Activated T-cell treated with anti-CD3 and anti-CD28 coated beads, Interleukin-2, amount 50 U/mL, for 48 hours (primary cell): Measurements from ENCODE around the gene APBB2.

ENCODE experiments used
- DNase-seq, 2 experiments: peaks; one replicate each; pipeline ENCODE4 v3.0.0-alpha.2; 2020

The APBB2 gene

DNA sequence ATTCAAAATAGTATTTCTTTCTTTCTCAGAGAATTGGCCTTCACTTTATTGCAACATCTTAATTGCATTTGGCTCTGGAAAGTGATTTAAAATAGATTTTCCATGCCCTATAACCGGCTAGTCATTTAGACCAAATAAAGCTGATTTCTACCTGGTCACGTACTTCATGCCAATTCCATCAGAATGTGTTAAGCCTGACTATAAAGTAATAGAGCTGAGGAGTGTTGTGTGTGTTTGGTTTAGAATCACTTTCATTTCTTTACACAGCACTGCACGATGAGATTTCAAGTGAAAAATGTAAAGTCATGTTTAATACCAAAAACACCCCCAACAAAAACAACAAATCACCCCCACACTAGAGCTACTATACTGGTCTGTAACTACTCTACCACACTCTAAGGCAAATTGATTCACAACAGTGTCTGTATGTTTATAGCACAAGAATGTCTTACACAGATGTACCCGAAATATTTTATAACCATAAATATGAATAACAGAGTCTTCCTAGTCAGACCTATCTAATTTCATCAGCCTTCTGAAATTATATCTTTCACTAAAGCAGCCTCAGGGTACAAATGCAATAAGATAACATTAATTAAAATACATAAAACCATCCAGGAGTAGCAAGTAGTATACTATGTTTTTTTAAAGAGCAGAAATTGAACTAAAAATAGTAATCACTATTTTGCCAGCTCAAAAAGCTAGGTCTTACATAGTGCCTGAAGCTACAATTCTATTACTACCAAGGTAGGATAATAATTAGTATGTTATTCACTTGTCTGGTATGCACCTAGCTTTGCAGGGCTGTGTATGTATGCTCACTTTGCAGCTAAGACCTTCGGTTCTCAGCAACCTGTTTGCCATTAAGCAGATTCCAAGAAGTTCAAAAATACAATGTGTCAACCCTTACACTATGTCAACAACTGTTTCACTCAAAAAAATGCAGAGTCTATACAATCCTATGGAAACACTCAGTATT lies 28.4 kb downstream of the APBB2 start:
- no peak for DNase-seq

DNA sequence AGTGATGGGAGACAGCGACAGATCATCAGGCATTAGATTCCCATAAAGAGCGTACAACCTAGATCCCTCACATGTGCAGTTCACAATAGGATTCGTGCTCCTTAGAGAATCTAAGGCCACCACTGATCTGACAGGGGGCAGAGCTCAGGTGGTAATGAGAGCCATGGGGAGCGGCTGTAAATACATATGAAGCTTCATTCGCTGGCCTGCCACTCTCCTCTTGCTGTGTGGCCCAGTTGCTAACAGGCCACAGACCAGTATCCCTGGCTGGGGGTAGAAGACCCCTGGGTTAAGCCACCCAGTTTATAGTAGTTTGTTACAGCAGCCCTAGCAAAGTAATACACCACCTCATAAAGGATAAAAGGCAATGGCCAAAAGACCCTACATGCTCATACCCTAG lies 30.3 kb downstream of the APBB2 start:
- no peak for DNase-seq

DNA sequence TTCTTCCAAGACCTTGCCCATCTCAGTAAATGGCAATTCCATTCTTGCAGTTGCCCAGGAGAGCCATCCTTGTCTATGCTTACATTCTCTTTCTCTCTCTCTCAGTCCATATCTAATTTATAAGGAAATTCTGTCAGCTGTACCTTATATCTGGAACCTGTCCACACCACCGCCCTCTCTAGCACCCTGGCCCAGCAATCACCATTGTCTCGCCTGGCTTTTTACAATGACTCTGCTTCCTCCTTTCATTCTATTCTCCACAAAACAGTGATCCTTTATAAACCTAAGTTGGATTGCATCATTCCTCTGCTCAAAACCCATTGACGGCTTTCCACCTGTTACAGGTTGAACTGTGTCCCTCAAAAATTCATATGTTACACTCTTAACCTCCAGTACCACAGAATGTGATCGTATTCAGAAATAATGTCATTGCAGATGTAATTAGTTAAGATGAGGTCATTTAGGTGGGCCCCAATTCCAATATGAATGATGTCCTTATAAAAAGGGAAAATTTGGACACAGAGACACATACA lies 31.3 kb downstream of the APBB2 start:
- DNase-seq: no peak

DNA sequence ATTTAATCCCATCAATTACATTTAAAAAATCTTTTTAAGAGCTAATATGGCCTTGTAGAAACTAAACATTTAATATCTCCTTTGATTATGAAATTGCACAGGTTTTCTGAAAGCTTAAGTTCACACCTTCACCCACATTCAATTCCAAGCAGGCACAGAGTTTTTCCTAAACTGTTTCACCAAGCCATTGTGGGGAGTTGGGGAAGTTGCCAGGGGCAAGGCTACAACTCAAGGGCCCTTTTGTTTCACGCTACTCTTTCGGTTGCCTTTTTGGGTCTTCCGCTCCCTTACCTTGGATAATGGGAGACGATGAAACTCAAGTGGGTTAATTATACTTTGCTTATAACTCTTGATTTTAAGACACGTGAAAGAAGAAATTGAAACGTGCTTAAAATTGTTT lies 33.3 kb downstream of the APBB2 start:
- DNase-seq: no peak

DNA sequence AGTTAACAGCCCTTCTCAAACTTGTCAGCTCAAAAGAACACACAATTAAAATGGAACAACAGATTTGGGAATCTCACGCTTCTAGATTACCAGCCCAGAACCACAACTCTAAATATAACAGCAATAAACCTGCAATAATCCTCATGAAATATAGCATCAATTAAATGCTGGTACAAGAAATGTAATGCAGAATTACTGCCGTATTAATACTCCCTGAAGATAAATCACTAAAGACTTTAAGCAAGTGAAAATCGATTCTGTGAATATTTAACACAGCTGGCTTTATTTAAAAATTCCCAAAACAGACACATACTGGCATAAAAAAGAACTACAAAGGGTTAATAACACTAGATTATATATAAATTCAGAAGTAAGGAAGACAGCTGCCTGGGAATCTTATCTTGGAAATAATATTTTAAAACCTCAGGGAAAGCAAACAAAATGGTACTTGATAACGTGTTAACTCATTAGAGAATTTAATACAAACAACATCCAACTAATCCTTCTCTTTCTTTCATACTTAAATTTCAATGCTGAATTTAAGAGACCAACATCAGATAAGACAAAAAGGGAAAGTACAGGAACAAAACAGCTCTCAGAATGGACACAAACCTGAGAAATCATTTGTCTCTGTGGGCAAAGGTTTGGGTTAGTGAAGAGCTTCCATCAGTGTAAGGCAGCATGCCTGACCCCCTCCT lies 34.7 kb downstream of the APBB2 start:
- DNase-seq: no peak

DNA sequence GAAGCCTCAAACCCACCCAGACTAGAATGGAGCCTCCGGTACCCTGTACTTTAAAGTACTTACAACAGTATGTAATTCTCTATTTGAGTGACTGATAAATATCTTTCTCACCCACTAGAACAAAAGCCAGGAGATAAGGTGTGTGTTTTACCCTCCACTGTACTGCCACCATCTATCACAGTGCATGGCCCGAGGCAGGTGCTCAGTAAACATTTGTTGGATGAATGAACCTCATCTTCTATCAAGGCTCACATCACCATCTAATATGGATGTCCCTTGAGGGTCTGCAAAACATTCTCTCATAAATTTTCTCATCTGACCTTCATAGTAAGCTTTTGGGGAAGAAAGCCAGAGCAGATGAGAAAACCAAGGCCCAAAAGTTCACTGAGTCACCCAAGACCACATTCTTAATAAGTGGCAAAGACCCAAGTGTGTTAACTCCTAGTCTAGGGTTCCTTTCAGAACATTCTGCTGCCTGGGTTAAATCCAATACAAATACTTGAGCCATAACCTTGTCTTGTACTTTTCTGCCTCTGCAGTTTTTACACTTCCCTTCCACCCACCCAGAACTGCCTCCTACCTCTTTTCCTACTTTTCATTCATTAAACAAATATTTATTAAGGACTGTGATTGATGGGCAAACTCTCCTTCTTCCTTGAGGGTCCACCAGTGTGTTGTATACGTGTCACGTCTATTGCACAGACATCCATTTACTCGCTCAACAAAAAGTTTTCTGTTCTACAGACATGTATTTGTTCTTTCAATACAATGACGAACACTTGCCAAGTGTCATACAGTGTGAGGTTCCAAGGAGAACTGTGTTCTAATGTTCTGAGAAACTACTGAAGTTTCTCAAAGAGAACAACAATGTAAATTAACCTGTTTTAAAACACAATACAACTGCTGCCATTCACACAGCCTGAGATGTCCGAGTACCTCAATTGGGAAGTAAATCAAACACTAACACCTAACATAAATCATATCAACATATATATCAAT lies 35.7 kb downstream of the APBB2 start:
- no peak for DNase-seq

DNA sequence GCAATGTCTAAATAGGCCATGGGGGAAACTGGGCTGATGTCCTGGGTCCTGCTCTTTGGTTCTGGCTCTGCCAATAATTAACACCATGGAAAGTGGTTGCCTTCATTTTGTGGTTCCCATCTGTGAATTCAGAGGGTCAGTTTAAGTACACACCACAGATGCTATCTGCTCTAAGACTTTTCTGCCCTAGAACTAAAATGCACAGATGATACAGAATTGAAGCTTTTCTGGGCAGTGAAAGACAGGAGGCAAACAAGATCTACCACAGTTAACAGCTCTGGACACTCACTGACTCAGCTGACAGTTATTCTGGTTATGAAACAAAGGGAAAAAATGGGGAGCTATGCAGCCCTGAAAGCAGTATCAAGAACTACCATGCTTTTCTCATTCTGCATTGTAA lies 37.3 kb downstream of the APBB2 start:
- DNase-seq: no peak

DNA sequence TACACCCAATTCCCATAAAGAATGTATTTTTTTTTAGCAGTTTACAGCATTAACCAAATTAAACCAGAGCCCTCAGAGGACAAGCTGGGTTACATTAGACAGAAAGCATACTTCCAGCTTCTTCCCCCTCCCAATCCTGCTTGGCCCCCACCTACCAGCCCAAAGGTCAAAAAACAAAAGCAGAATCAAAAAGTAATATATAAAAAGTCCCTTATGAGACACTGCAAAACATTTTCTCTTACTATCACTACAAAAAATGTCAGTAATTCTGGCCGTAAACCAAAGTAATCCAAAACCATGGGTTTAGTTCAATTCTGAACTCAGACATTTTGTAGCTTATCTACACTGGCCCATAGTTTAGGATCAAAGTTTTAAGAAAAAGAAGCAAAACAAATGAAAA lies 38.0 kb downstream of the APBB2 start:
- DNase-seq: no peak

DNA sequence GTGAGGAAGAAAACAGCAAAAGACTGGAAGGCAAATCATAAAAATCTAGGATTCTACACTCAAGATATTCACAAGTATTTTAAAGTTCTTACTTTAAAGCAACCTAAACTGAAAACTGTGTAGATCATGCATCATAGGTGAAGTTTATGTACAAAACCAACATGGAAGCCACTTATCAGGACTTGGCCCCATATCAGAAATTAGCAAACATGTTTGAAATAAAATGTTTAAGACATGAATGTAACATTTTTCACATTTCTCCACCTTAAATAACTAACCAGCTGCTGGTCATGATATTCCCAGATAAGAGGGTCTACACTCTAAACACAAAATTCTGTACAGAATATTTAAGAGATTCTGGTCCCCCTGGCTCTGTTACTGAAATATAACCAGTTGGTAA lies 38.5 kb downstream of the APBB2 start:
- DNase-seq: no peak

DNA sequence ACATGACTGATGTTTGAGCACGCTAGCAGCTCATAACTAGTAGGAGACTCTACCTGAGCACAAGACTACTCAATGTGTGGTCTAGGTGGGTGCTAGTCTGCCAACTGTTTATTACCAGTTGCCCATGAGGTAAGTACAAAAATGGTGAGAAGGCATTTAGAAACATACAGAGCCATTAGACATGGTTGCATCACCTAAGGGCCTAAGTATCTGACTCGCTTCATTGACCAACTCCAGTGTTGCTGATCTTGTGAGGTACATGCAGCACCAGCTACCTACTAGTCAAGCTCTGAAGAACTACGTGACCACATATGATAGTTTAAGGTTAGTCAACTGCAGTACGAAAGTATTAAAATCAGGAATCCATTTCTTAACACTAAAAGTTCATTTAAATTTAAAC lies 39.9 kb downstream of the APBB2 start:
- DNase-seq: no peak

DNA sequence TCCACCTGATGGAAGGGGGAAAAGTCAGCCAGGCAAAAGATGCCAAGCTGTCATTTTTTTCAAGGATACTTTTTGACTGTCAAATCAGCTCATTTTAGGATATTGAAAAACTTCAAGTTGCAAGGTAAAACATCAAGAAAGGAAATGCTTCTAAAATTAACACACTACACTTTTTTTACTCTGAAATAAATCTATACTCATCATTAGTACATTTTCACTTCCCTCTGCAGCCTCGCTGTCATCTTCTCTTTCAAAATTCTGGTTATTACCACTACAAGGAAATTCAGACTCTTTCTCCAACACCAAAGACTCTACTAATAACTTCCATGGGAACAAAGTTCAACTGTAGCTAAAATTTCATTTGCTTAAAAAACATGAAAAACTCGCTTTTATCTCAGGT lies 41.6 kb downstream of the APBB2 start:
- no peak for DNase-seq

DNA sequence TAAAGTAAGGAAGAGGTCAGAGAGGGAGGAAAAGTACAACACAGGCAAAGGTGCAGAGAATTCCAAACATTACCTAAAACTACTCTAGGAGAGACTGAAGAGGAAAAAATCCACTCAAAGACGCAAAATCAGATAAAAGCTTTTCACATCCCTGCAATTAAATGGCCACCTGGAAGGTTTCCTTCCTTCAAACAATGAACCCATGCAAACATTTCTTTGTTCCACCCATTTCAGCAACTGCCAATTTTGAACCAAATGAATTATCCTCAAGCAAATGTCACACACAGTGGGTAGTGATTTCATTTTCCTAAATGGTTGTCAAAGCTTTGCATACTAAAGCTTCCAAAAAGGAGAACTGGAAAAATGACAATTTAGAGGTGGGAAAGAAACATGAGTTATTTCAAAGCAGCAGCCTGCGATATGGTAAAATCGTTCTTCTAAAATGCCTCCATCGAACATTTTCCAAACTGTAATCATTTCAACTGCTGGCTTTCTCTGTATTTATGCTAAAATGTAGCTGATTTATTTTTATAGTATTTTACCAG lies 45.0 kb downstream of the APBB2 start:
- no peak for DNase-seq

DNA sequence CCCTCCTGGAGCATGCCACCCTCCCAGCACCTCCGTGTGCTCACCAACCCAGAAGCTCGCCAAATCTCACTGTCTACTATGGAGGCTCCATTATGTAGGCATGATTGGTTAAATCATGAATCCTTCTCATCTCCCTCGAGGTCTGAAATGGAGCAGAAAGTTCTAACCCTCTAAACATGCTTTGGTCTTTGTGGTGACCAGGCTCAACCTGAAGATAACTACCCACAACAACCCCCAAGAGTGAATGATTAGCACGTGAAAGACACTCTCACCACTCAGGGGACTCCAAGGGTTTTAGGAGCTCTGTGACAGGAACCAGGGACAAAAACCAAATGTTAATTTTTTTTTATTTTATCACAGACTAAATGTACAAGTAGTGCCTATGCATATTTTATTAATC lies 47.2 kb downstream of the APBB2 start:
- DNase-seq: no peak

DNA sequence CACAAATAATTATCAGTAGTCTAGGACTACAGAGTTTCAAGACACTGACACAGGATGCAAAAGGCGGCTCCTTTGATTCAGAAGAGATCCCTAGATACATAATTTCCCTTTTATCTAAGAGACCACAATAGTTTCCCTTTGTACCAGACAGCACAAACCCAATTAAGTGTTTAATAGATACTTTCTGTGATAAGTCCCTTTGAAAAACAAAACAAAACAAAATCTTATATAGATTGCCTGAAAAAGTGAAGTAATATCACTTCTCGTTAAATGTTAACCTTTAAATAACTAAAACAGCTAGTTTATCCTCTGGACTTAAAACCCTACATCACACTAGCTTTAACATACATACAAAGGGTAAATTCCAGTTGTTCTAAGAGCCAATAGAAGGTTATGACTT lies 49.9 kb downstream of the APBB2 start:
- DNase-seq: no peak

DNA sequence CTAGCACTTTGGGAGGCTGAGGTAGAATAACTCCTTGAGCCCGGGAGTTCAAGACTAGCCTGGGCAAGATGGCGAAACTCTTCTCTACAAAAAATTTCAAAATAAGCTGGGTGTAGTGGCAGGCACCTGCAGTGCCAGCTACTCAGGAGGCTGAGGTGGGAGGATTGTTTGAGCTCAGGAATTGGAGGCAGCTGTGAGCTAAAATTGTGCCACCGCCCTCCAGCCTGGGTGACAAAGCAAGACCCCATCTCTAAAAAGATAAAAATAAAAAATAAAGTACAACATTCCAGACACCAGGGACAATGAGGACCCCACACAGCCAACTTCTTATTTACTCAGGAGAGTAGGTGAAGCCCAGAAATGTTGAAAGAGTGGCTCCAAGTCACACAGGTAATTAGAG lies 53.0 kb downstream of the APBB2 start:
- DNase-seq: no peak

DNA sequence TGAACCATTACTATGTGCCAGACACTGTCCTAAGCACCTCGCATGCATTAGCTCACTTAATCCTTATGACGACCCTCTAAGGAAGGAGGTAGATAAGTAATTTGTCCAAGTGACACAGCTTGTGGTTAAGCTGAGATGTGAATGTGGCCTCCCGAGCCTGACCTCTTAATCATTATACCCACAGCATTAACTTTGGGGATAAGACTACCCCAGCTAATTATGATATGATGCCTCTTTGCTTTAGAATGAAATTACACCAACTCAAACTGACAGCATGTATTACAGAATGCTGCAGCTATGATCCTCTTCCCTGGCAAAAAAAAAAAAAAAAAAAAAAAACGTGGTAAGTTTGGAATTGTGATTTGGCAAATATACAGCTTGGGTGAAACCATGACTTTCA lies 53.5 kb downstream of the APBB2 start:
- DNase-seq: no peak

DNA sequence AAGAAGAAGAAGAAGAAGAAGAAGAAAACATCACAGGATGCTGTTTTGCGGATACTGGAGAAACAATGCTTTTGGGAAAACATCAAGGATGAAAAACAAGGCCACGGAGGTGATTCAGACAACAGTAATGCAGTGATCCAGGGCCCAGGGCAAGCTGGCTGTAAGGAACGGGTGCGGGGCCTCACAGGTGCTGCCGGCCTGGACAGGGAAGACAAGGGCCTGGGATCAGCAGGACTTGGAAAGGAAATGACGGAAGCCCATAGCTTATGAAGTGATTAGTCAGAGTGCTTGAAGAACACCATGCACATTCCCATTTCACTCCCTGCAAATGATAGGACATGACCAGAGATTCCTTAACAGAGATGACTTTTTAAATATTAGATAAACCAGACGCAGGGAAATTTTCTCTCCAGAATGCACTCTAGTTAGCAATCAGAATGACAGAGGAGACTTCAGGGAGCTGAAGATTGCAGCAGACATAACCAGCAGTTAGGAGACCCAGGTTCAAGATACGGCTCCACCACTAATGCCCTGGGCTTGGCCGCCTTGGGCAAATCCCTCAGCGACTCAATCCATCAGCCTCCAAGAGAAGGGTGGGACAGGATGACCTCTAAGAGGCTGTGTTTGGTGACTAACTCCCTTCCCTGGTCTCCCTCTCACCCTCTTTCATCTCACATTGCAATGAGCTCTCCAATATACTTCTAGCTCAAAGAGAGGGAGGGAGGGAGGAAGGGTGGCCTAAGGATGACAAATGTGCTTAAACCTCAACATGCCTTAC lies 54.1 kb downstream of the APBB2 start:
- DNase-seq: no peak

DNA sequence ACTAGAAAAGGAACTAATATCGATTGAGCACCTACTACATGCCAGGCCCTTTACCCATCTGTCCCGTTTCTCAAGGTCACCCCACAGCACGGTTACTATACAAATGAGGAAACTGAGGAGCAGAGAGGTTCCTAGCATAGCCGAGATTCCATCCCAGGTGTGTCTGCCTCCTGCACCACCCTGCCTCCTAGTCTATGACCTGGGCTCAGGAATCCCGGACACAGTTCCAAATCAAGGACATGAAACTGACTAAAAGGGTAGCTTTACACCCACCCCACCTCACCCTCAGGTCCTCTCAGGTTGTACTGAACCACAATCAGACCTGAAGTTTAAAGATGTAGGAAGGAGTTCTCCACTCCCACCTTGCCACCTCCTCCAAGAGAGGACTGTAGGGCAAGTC lies 55.6 kb downstream of the APBB2 start:
- no peak for DNase-seq

DNA sequence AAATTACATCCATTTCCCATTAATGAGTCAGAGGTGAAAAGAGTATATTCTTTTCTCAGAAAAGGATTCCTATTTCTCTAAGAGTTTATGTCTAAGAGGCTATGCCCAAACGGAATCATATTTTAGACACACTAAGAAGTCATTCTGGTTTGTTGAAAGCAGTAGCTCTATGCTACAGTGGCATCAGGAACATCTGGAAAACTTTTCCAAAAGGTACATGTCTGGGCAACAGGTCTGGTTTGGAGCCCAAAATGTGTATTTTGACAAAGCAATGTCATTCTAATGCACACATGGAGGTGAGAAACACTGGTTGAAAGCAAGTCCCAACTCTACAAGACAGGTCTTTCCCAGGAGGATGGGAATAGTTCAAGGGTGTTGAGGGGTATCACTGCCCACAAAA lies 56.1 kb downstream of the APBB2 start:
- DNase-seq: no peak

DNA sequence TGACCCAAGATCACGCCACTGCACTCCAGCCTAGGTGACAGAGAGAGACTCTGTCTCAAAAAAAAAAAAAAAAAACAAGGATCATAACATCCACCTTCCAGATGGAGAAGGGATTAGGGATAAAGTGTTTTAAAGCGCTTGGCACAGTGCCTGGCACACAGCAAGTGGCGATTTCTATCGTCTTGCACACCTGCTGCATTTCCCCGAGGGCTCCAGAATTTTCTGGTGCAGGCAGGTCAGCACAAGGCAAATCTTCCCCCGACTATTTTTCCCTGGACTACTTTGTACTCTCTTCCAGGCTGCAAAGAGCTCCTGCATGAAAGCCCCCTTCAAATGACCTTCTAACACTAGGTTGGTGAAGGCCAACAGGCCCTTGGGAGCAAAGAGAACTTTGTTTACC lies 57.3 kb downstream of the APBB2 start:
- no peak for DNase-seq

DNA sequence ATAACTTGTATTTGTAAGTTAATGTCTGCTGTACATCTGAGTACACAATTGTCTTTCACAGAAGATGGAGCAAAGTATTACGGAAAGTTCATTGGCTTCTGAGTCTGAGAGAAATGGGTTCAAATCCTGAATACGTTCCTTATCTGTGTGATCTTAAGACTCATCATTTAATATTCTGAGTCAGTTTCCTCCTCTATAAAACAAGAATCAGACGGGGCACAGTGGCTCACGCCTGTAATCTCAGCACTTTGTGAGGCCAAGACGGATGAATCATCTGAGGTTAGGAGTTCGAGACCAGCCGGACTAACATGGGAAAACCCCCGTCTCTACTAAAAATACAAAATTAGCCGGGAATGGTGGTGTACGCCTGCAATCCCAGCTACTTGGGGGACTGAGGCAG lies 57.8 kb downstream of the APBB2 start:
- no peak for DNase-seq
